Fibroblast of gingiva (primary cell): Measurements from ENCODE around the gene PLXNB2.
"Not testable (repeated sequence)": the region's sequence is repeated elsewhere in the genome, so short reads cannot be mapped to it uniquely, and the experiment has no call there.

Experiments
- DNase-seq: peaks from one replicate; pipeline ENCODE4 v3.0.0-alpha.2; 2011; ENCODE audit warnings: low read depth

Gene PLXNB2

DNA sequence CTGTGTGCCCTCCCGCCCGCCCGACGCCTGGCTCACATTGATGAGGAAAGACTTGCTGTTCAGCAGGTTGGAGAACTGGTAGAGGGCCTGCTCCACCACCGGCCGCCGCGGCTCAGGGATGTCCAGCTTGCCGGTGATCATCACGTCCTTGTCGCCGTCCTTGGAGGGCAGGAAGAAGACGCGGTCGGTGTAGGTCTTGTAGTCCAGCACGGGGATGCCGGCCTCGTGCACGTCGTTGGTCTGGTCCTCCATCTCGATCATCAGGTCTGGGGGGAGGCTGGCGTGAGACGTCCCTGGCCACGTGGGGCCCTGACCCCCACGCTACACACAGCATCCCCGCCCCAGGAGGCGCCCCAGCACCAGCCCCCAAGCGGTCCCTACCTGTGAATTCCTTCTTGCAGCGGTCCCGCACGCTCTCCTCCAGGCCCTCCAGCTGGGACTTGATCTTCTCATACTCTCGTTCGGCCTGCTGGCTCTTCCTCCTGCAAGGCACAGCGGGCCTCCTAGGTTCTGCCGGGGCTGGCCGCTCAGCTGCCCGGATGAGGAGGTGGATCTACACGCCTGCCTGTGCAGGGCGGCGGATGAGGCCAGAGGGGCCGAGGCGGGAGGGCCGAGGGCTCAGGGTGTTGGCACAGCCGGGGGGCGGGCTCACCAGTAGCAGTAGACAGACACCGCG lies 26.6 kb downstream of the PLXNB2 start:
- no peak for DNase-seq

DNA sequence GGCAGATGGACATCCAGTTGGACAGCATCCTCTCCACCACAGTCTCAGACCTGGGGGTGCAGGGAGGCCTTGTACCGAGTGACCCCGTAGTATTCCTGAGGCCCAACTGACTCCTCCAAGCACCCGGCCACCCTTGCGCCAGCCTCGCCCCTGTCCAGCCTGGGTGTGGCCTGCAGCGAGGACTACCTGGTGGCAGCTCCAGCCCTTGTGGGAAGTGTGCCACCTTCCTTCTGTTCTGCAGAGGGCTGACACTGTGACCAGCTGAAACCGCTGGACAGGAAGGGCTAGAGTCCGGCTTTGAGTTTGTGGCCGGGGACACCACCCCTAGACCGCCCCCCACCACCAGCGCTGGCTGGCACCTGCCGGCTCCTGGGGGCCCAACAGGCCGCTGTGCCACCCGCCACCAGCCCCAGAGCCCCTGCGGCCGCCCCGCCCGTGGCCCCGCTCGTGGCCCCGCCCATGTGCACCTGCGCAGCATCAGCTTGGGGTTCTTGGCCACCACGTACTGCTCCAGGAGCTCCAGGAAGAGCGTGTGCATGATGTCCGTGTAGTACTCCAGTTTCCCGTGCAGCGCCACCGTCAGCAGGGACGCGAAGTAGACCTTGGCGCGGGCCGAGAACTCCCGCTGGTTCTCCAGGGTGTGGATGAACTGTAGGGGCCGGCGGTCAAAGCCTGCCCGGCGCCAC lies 27.3 kb downstream of the PLXNB2 start:
- no peak for DNase-seq

DNA sequence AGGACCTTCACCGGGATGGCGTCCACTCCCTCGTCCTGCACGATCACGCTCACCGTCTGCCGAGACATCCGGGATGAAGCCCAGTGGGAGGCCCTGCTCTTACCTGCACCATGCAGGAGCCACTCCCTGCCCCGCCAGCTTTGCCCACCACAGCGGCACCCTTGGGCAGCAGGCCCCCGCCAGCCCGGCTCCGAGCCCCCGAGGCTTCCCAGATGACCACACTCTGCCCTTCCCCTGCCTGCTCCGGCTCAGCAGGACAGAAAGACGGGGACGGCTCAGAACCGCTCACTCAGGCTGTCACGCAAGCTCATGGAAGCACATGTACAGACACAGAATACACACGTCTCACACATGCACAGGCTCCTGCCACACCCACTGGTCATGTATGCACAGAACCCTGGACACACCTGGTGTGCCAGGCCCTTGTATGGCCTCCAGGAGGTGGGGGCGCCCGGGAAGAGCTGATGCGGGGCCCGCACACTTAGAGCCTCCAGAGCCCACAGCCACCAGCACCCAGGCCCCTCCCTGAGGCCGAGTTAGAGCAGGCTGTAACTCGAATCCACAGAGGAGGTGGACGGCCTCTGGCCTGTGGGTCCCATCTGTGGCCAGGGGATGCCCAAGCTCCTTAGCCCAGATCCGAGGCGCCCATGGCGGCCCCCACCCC lies 28.4 kb downstream of the PLXNB2 start:
- DNase-seq: no peak

DNA sequence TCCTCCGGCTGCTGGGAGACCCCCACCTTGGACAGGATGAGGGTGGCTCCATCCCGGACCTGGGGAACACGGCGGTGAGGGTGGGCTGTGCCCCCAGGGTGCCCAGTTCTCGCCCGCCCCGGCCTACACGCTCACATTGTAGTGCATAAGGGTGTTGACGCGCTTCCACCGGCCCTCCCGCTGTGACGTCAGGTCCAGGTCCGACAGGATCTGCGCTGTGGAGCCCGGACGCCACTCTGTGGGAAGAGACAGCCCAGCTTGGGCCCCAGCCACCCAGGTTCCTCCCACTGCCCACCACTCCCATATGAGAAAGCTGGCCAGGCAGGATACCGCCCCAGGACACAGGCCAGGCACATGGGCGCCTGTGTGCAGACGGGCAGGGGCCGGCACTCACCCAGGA lies 29.0 kb downstream of the PLXNB2 start:
- DNase-seq: no peak

DNA sequence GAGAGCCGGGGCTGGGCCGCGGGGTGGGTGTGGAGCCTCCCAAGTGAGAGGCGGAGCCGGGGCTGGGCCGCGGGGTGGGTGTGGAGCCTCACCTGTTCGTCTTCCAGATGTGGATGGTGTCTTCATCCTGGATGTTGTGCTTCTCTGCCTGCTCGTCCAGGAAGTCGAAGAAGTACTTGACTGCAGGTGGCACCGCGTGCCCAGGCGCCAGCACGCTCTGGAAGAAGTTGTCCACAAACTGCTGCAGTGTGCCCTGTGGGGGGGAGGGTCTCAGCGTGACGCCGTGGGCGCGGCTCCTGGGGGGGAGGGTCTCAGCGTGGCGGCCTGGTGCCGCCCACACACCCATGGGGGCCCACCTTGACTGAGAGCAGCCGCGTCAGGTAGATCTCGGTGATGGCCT lies 29.7 kb downstream of the PLXNB2 start:
- no peak for DNase-seq

DNA sequence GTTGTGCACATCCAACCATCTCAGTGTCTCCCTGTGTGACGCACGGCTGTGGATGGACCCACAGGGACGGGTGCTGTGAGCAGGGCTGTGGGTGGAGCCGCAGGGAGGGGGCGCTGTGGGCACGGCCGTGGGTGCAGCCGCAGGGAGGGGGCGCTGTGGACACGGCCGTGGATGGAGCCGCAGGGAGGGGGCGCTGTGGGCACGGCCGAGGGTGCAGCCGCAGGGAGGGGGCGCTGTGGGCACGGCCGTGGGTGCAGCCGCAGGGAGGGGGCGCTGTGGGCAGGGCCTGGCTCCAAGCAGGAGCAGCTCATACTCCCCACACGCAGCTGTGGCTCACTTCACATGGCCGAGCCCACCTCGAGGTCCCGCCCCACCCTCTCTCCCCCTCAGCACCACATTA lies 31.3 kb downstream of the PLXNB2 start:
- DNase-seq: peak; percentile 87

DNA sequence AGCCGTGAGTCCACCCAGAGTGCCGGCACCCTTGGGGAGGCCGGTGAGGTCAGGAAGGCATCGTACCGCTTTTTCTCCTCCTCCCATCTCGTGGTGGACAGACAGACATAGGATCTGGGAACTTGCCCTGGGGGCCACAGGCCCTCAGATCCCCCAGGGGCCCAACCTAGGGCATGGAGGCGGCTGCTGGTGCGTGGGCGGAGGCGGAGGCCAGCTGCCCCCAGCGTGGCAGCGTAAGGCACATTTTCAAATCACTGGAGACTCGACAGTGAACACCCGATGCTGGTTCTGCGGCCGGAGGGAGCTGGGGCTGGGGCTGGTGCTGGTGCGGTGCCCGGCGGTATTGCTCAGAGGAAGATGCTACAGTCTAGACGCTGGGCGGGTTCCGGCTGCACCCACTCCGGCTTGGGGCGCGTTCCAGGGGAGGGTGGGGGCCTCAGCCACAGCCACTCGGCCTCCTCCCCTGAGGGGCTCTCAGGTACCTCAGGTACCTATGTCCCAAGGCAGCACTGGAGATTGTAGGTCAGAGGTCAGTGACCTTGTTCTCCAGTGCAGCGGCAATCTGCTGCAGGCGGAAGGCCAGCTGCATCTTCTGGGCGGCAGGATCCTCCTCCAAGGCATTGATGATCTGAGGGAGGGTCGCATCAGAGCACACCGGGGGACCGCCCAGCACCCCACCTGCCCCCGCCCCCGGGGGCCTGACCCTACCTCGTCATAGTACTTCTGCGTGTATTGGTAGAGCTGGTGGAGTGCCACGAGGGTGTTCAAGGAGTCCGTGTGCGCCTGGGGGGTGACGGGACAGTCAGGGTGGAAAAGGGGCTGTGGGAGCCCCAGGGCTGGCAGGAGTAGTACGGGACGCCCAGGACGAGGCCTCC lies 32.0 kb downstream of the PLXNB2 start:
- DNase-seq: no peak

DNA sequence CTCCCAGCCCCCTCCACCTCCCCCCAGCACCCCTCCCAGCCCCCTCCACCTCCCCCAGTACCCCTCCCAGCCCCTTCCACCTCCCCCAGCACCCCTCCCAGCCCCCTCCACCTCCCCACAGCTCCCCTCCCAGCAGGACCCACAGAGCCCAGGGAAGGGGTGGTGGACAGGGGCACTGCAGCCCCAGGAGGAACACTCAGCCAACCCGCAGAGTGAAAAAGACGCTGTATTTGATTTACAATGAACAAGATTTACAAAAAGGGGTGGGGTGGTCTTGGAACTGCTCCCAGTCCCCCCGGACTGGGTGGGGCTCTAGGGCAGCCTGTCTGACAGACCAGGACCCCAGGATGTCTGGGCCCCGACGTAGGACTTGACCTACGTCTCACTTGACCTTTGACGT lies 32.7 kb downstream of the PLXNB2 start:
- DNase-seq: no peak

DNA sequence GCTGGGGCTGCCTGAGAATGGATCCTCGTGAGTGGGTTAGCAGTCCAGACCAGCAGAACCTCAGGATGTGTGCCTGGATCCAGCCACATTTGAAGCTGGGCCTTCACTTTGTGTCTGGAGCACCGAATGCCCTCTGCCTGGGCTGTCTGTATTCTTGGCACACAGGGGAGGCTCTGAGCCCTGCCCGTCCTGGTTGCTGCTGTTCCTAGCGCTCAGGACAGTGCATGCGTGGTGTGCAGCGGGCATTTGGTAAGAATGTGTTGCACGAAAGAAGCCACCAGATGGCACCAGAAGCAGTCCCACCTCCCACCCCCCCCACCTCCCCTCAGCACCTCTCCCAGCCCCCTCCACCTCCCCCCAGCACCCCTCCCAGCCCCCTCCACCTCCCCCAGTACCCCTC lies 33.1 kb downstream of the PLXNB2 start:
- DNase-seq: peak; percentile 70

DNA sequence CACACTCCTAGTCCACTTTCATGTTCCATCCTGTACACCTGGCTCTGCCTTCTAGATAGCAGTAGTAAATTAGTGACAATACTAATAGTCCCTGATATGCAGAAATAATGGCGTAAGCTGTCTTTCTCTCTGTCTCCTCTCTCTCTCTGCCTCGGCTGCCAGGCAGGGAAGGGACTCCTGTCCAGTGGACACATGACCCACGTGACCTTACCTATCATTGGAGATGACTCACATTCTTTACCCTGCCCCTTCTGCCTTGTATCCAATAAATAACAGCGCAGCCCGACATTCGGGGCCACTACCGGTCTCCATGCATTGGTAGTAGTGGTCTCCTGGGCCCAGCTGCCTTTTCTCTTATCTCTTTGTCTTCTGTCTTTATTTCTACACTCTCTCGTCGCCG lies 33.7 kb downstream of the PLXNB2 start:
- DNase-seq: not testable (repeated sequence)

DNA sequence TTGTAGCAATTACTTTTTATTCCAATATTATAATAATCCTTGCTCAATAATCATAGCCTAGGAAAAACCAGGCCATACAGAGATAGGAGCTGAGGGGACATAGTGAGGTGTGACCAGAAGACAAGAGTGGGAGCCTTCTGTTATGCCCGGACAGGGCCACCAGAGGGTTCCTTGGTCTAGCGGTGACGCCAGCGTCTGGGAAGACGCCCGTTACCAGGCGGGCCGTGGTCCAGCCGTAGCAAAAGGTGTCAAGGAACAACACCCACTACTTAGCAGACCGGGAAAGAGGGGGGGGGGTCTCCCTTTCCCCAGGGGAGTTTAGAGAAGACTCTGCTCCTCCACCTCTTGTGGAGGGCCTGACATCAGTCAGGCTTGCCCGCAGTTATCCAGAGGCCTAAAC lies 34.1 kb downstream of the PLXNB2 start:
- not testable (repeated sequence) for DNase-seq

DNA sequence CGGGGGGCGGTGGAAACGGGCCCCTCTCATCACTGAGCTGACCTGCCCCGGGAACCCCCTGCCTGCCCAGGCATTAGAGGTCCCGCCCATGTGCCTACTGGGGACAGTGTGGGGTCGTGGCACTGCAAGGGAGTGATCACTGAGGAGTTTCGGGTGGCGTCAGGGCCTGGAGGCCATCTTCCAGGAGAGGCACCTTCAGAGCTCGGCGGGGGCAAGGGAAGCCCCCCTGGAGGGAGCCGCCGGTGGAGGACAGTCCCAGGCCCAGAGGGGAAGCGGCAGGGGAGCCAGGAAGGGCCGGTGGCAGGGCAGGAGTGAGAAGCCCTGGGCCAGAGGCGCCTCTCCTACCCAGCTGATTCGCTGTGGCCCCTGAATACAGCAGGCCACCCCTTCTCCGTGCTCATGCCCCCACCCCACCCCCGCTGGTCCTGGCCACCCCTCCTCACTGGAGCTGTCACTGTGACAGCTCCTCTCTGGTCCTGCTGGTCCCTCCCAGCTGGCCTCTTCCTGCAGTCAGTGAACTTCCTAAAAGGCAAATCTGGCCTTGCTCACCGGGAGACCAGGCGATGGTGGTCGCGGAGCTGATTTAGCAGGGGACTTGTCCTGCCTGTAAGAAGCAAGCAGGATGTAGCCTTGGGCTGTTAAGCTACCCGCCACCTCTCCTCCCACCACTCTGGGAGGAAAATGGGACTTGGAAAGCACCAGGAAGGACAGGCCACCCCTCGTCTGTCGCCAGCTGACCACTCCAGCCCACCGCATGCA lies 35.2 kb downstream of the PLXNB2 start:
- DNase-seq: no peak

DNA sequence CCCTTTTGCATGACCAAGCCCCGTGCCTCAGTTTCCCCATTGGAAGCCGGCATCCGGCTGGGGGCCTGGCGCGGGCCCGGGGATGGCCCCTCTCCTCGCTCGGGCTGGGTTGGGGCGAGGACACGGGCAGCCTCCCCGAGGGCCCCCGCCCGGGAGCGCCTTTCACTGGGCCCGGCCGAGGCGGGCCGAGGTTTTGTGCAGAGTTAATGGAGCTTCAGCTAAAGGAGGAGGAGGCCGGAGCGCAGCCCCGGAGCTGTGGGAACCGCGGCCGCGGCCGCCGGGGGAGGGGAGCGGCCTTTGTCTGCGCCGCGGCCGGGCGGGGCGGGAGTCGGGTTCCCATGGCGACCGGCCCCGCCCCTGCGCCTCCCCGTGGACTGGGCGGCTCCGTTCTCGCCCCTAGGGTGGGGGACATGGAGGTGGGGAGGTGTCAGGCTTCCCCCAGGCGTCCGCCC lies 35.9 kb downstream of the PLXNB2 start:
- DNase-seq: peak; percentile 34

DNA sequence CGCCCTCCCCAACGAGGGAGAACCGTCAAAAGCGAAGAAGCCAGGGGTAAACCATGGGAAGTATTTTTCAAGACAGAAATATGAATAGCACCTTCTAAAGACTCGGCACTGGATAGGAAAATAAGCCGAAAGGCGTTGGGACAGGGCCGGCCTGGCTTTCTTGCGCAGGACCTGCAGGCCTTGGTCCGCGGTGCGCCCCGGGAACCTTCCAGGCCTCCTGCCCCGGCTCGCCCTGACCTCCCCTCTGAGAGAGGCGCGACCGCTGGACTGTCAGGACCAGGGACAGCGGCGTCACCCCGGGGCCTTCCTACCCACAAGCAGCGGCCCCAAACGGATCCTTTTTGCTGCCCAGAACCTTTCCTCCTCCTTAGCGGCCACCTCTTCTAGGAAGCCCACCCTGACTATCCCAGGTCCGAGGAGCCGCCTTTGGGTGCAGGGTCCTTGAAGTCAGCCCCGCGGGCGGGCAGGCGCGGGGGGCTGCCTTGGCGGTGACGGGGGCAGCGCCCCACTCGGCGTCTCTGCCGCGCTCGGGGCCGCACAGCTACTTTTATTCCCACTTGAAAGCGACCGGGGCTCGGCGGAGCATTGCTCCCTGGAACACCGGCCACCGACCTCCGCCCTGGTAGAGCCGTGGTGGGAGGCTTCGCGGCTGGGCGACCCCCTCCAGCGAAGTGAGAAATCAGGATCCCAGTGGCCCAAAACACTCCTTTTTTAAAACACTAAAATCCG lies 36.6 kb downstream of the PLXNB2 start:
- peak; percentile 62 for DNase-seq

DNA sequence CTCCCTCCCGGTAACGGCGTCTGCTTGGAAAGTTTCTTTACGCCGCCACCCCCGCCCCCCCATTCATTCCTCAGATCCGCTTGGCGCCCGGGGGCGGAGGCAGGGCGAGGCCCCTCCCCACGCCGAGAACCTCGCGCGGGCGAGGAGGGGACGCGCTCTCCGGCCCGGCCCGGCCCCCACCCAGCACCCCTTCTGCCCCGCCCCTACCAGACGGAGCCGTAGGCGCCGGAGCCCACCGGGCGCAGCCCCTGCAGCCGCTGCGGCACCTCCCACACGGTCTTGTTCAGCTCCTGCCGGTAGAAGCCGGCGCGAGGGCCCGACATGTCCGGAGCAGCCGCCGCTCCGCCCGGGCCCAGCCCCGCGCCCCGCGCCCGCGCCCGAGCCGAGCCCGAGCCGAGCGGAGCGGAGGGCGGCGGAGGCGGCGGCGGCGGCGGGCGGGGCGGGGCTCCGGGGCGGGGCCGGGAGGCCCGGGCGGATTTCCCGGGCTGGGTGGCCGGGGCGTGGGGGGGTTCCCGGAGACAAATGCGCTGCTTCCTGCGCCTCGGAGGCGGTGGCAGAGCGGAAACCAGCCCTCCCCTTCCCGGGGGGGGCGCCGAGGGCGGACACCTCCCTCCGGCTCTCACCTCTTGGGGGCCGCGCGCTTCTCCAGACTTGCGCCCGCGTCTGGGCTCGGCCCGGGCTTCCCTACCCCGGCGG lies 37.3 kb downstream of the PLXNB2 start, which contains the start of gene MAPK11:
MAPK11 (minus strand) TSS at position 411 of the 696 bp plus-strand sequence; CDS start at position 323, 88 bp downstream.
- DNase-seq: peak; percentile 38

DNA sequence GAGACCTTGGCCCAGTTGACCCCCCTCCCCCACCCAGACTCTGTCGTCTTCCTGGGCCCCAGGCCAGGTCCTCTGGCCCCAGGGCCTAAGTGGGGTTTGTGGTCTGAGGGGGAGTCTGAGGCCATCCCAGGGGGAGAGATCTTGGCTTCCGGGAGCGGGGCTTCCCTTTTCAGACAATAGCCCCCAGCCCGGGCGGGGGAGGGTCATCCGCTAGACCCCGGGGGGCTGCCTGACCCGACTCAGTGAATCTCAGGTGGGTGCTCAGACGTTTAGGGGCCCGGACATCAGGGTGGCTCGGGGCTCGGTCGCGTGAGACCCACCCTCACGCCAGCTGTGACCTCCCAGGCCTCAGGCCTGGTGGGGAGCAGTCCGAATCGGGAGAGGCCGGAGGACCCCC lies 37.9 kb downstream of the PLXNB2 start:
- no peak for DNase-seq

DNA sequence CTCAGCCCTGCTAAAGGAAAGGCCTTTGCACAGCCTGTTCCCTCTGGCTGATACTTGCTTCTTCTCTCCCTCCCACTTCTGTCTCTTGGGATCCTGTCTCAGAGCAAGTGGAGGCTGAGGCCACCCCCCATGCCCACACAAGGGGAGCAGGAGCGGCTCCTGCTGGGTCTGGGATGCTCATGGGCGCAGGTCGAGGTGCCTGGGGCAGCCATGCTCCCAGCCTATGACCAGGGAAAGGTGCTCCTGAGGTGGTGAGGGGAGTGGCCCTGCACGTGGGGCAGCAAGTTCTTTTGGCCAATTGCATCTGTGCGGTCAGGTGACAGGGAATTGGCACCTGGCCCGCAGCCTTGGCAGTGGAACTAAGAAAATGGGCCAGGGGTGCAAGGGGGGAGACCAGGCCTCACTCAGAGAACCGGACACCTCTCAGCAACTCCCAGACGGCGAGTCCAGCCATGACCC lies 38.8 kb downstream of the PLXNB2 start:
- DNase-seq: no peak

DNA sequence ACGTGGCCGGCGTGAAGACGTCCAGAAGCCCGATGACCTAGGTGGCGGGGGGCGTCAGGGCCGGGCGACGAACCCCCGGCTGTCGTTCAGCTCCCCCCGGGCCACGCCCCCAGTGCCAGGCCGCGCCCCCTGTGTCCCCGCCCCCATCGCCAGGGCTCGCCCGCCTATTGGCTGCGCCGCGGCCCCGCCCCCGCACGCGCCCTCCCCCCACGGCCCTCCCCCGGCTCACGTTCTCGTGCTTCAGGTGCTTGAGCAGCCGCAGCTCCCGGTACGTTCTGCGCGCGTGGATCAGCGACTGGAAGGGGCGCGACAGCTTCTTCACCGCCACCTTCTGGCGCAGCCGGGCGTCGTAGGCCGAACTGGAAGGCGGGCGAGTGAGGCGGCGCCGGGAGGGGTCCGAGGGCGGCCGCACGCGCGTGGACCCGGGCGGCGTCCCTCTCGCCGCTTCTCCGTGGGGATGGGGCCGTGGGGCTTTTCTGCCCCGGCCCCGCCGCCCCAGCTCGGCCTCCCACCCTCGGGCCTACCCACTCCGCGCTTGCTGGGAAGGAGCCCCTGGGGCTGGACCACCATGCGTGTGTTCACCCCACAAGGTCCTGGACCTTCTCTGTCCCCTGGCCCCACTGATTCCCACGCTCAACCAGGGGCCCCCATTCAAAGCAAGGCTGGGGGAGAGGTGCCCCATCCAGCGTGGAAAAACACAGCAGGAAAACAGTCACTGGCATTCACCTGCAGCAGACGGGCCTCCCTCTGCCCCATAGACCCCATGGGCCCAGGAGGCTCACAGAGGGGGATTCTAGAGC lies 39.7 kb downstream of the PLXNB2 start:
- peak; percentile 38 for DNase-seq

DNA sequence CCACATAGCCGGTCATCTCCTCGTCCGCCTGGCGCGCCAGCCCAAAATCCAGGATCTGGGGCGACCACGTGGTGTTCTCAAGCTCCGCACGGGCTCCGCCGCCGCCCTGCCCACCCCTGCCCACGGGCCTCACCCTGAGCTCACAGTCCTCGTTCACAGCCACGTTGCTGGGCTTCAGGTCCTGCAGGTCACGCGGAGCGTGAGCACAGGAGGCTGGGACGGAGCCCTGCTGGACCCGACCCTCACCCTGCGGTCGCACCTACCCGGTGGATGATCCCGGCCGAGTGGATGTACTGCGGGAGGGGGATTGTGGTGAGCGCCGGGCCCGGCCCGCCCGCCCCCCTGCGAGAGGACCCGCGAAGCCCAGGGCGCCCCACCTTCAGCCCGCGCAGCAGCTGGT lies 40.5 kb downstream of the PLXNB2 start:
- no peak for DNase-seq
